Measurements from ENCODE around the gene GRID1.
A peak's percentile ranks its signal among the peaks of the same experiment; 100 is the strongest.

Gene GRID1

GRCh38 chr10:86321568-86321967, 45.0 kb downstream of the GRID1 start:
- DNase-seq: no peak
- TF ChIP-seq GATA1 (IDR thresholded peaks at IDR 0.05; ENCODE audit: low read depth, low read length) (no peak), POLR2A (IDR thresholded peaks at IDR 0.05; ENCODE audit: low read length) (no peak)

- TF ChIP-seq GATA1 (IDR thresholded peaks at IDR 0.05; ENCODE audit: low read depth, low read length) (no peak), POLR2A (IDR thresholded peaks at IDR 0.05; ENCODE audit: low read length) (no peak)
- DNase-seq: no peak
Measured at GRCh38 chr10:86319676-86320075, 46.9 kb downstream of the GRID1 start.

GRCh38 chr10:86317949-86318725, 48.5 kb downstream of the GRID1 start:
- peak in 1 of 2 experiments; percentile 4 for DNase-seq
- TF ChIP-seq POLR2A (IDR thresholded peaks at IDR 0.05; ENCODE audit: low read length) (no peak), GATA1 (IDR thresholded peaks at IDR 0.05; ENCODE audit: low read depth, low read length) (no peak)

- TF ChIP-seq POLR2A (IDR thresholded peaks at IDR 0.05; ENCODE audit: low read length) (no peak), GATA1 (IDR thresholded peaks at IDR 0.05; ENCODE audit: low read depth, low read length) (no peak)
- no peak for DNase-seq
Measured at GRCh38 chr10:86316990-86317389, 49.6 kb downstream of the GRID1 start.

GRCh38 chr10:86316274-86316835, 50.2 kb downstream of the GRID1 start:
- DNase-seq: no peak
- no peak for TF ChIP-seq GATA1 (IDR thresholded peaks at IDR 0.05; ENCODE audit: low read depth, low read length)
- TF ChIP-seq POLR2A (IDR thresholded peaks at IDR 0.05; ENCODE audit: low read length): no peak

- no peak for TF ChIP-seq GATA1 (IDR thresholded peaks at IDR 0.05; ENCODE audit: low read depth, low read length)
- no peak for TF ChIP-seq POLR2A (IDR thresholded peaks at IDR 0.05; ENCODE audit: low read length)
- DNase-seq: no peak
Measured at GRCh38 chr10:86315549-86315942, 51.0 kb downstream of the GRID1 start.

DNA sequence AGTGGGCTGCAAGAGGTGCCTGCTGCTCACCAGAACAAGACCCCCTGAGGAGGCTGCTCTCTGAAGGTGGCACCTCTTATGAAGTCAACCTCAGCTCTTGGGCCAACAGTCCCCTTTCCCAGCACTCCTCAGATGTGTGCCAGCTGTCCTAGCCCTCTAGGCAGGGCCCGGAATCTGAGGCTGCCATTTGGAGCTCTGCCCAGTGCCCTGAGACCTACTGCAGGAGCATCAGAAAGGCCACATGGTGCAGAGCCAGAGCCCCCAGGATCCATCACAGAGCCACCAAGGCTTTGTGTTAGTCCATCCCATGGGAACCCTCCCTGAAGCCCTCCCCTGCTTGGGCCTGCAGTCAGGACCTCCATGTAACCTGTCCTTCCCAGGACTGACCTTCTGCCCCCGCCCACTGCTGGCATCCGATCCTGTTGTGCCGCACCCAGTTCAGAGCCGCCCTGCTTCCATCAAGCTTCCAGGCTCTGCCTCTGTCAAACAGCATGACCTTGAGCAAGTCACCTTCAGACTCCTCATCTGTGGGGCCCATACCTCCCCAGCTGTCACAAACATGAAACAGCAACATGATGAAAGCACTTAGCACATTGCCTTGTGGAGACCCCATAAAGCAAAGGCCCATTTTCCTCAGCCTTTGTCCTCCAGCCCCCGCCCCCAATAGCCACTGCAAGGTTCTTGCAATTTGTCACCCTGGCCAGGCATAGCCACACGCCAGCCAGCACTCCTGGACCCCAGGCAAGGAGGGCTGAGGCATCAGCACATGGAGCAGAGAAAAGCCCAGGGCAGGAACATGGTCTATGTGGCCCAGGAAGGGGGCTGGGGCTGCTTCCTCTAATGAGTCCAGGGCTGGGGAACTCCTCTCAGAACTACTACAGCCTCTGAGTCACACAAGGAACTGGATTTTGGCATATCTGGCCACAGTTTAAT, 51.7 kb downstream of the GRID1 start:
- TF ChIP-seq GATA1 (IDR thresholded peaks at IDR 0.05; ENCODE audit: low read depth, low read length) (no peak), POLR2A (IDR thresholded peaks at IDR 0.05; ENCODE audit: low read length) (no peak)
- DNase-seq: no peak

- no peak for DNase-seq
- TF ChIP-seq GATA1 (IDR thresholded peaks at IDR 0.05; ENCODE audit: low read depth, low read length): no peak
- no peak for TF ChIP-seq POLR2A (IDR thresholded peaks at IDR 0.05; ENCODE audit: low read length)
Measured at GRCh38 chr10:86313621-86314041, 53.0 kb downstream of the GRID1 start.

GRCh38 chr10:86312701-86313270, 53.8 kb downstream of the GRID1 start:
- no peak for DNase-seq
- TF ChIP-seq POLR2A (IDR thresholded peaks at IDR 0.05; ENCODE audit: low read length): no peak
- TF ChIP-seq GATA1 (IDR thresholded peaks at IDR 0.05; ENCODE audit: low read depth, low read length): no peak

GRCh38 chr10:86311906-86312305, 54.7 kb downstream of the GRID1 start:
- no peak for TF ChIP-seq POLR2A (IDR thresholded peaks at IDR 0.05; ENCODE audit: low read length)
- no peak for TF ChIP-seq GATA1 (IDR thresholded peaks at IDR 0.05; ENCODE audit: low read depth, low read length)
- DNase-seq: no peak

DNA sequence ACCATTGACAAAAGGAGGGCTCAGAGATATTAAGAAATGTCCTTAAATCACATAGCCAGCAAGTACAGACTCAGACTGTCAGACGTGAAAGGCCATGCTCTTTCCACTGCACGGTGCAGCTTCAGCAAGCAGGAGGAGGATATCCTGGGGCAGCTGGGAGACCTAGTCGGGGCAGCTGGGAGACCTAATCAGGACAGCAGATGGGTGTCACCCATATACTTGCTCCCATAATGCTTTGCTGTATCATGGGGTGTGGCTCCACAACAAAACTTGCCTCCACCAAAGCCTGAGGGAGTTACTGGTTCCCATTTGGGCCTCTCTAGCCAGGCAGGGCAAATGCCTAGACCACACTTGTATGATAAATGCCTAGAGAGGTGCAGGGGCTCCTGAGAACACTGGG, 55.4 kb downstream of the GRID1 start:
- no peak for TF ChIP-seq POLR2A (IDR thresholded peaks at IDR 0.05; ENCODE audit: low read length)
- TF ChIP-seq GATA1 (IDR thresholded peaks at IDR 0.05; ENCODE audit: low read depth, low read length): no peak
- DNase-seq: peak; percentile 22 to 32

DNA sequence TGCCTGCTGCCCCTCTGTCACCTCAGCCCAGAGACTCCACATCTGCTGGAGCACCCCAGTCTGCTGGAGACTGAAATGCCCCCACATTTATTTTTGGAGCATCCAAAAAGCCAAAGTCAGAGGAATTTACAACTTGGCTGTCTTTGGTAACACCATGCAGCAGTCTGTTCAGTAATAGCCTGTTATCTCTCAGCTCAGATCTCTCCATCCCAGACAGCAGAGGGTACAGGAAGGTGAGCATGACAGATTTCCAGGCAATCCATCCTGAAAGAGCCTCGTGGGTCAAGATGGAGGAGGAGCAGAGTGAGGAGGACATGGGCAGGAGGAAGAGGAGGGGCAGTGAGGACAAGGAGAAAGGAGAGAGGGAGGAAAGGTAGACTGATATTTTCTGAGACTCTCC, 55.9 kb downstream of the GRID1 start:
- no peak for DNase-seq
- no peak for TF ChIP-seq GATA1 (IDR thresholded peaks at IDR 0.05; ENCODE audit: low read depth, low read length)
- no peak for TF ChIP-seq POLR2A (IDR thresholded peaks at IDR 0.05; ENCODE audit: low read length)

GRCh38 chr10:86310291-86310690, 56.3 kb downstream of the GRID1 start:
- DNase-seq: no peak
- TF ChIP-seq POLR2A (IDR thresholded peaks at IDR 0.05; ENCODE audit: low read length) (no peak), GATA1 (IDR thresholded peaks at IDR 0.05; ENCODE audit: low read depth, low read length) (no peak)

DNA sequence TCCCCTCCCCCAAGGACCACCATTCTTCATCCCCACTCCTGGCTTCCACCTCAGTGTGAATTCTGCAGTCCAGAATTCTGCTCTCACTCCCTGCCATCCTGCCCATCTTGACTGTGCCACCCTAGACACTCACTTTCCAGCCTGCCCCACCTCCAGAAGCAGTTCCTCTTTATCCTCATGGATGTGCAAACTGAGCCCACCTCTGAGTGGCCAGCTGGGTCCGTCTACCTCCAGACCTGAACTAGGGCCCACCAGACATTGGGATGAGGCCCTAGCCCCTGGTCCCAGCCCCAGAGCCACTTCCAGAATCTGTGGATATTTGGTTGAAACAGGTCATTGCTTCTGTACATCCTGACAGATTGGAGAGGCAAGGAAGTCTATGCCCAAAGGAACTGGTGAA, 58.5 kb downstream of the GRID1 start:
- no peak for DNase-seq
- TF ChIP-seq GATA1 (IDR thresholded peaks at IDR 0.05; ENCODE audit: low read depth, low read length) (no peak), POLR2A (IDR thresholded peaks at IDR 0.05; ENCODE audit: low read length) (no peak)

All from erythroblast (primary cell).